HG03196 (cell line): ENCODE data around the gene CA4.
"Not testable (repeated sequence)": the region's sequence is repeated elsewhere in the genome, so short reads cannot be mapped to it uniquely, and the experiment has no call there.

Experiments used
- ATAC-seq: cut with Tn5 transposase; IDR thresholded peaks from one replicate; pipeline ENCODE4 v1.9.1; 2021; ENCODE audit not compliant: unreplicated experiment

The CA4 gene

GRCh38 chr17:60149691-60150582 is at the start of gene CA4:
Gene CA4 (plus strand): TSS chr17:60149973. CDS start chr17:60150035, 62 bp downstream.
- no peak for ATAC-seq

- not testable (repeated sequence) for ATAC-seq
Observed at GRCh38 chr17:60100577-60100976, 49.2 kb upstream of the CA4 start.

GRCh38 chr17:60102015-60102631 is 47.6 kb upstream of the CA4 start:
- not testable (repeated sequence) for ATAC-seq

DNA sequence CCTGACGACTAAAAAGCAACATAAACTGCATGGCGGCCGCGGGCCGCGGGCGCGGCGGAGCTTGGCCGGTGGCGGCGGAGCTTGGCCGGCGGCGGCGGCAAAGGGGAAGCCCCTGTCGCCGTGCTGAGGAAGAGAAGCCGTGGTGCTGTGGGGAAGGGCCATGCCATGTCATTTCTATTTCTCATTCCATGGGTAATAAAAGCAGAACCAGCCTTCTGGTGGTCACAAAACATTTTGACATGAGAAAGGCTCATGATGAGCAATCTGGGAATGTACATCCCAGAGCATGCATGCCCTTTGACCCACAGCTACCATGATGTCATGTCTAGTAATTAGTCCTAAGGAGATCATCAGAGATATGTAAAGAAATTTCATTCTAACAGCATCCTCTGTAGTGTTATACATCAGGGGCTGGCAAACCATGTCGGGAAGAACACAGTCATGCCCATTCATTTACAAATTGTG is 47.1 kb upstream of the CA4 start:
- ATAC-seq = no peak

DNA sequence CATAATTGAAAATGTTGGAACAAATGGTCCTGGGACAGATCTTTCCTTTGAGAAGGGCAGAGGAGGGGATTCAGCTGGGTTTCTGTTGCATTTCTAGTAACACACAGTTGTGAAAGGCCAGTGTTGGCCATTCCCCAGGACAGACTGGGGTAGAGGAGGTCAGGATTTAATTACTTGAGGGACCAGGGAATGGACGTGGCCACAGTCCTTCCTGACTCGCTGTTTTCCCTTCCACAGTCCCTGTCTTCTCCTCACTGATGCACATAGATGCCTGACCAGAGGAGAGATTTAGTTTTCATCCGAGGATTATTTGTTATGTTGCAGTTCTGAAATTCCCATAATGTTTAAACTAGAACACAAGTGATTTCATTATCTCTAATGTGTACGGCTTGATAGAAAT is 45.8 kb upstream of the CA4 start:
- ATAC-seq = no peak

- no peak for ATAC-seq
Observed at GRCh38 chr17:60106340-60107059, 43.3 kb upstream of the CA4 start.

- ATAC-seq = no peak
Observed at GRCh38 chr17:60107526-60108257, 42.1 kb upstream of the CA4 start.

- not testable (repeated sequence) for ATAC-seq
Observed at GRCh38 chr17:60108309-60108708, 41.5 kb upstream of the CA4 start.

- ATAC-seq = no peak
Observed at GRCh38 chr17:60108712-60109111, 41.1 kb upstream of the CA4 start.

DNA sequence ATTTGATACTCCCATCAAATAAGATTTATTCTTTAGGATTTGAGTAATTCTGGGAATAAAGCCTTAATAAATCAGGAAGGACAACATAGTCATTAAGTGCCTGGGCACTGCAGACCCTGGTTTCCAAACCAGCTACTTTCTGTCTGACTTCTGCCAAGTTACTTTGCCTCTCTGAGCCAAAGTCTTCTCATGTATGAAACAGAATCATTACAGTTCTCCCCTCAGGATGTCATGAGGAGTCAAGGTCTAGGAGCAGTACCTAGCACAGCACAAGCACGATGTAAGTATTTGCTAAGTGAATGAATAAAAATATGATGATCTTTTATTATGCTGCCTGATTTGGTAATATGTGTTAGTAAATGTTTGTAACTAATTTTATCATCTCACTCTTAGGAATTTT is 40.6 kb upstream of the CA4 start:
- no peak for ATAC-seq

- ATAC-seq = no peak
Observed at GRCh38 chr17:60110586-60110985, 39.2 kb upstream of the CA4 start.

GRCh38 chr17:60111661-60112060 is 38.1 kb upstream of the CA4 start:
- not testable (repeated sequence) for ATAC-seq

DNA sequence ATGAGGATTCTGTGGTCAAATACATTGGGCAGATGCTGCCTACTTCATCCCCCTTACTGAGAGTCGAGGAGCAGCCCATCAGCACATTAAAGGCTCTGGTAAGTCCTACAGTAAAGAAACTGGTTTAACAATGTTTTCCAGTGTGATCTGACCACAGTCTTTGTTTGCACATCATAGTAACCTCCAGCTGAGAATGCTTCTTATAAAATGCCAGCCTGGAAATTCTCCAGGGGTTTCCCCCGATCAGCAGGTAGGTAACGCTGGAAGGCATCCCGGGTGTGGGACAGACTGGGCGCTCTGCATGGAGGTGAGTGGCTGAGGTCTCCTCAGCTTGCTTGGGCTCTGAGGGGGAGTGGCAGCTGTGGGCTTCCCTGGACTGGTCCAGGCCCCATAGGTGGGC is 34.4 kb upstream of the CA4 start:
- not testable (repeated sequence) for ATAC-seq

- ATAC-seq = not testable (repeated sequence)
Observed at GRCh38 chr17:60116196-60116595, 33.6 kb upstream of the CA4 start.

DNA sequence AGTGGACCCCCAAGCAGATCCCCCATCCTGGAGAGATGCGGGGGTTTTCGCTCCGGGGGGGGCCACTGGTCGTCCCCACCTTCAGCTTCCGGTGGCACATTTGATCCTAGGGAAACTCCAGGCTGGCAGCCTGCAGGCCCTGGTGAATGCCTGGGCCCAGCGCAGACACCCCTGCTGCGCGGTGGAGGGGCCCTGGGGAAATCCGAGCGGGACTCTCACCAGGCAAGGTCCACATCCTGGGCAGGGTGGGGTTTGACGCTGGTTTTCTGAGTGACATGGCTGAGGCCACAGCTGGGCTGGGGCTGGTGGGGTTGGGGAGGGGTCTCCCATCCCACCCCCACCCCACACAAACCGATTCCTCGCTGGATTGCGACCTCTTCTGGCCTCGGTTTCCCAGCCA is 30.6 kb upstream of the CA4 start:
- ATAC-seq = not testable (repeated sequence)

DNA sequence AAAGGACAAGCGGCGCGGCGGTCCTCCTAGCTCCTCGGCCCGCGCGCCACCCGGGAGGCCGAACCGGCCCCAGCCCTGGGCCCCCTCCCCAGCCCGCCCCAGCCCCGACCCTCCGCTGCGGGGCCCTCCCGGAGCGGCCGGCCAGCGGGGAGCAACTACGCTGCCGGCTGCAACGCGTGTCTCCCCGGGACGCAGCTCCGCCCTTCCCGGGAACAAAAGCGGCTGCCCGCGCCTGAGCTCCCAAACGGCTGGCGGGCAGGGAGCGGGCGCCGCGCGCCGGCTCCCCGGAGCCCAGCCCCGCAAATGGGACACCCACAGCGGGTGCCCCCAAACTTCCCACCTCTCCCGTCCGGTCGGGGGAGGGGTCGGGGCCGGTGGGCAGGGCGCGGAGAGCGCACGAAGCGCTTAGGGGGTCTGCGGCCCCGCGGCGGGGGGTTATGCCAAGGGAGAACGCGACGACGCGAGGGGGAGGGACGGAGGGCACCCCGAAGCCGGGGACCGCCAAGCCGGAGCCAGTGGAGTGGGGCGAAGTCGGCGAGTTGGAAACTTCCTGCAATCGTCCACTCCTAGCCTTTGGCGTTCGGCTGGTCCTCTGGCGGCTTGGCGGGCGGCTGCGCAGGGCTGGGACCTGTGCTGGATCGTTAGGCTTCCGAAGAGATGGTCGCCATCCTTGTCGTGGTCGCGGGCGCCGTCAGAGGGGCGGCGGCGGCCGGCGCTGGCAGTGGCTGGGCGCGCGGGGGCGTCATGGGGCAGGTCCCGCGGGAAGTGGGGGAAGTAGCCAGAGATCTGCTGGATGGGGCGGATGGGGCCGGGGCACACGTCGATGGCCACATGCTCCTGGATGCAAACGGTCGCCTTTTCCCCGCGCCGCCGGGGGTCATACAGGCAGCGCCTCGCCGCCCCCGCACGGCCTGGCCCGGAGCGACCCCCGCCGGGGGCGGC is 29.7 kb upstream of the CA4 start:
- not testable (repeated sequence) for ATAC-seq

- no peak for ATAC-seq
Observed at GRCh38 chr17:60127068-60128064, 22.4 kb upstream of the CA4 start.

DNA sequence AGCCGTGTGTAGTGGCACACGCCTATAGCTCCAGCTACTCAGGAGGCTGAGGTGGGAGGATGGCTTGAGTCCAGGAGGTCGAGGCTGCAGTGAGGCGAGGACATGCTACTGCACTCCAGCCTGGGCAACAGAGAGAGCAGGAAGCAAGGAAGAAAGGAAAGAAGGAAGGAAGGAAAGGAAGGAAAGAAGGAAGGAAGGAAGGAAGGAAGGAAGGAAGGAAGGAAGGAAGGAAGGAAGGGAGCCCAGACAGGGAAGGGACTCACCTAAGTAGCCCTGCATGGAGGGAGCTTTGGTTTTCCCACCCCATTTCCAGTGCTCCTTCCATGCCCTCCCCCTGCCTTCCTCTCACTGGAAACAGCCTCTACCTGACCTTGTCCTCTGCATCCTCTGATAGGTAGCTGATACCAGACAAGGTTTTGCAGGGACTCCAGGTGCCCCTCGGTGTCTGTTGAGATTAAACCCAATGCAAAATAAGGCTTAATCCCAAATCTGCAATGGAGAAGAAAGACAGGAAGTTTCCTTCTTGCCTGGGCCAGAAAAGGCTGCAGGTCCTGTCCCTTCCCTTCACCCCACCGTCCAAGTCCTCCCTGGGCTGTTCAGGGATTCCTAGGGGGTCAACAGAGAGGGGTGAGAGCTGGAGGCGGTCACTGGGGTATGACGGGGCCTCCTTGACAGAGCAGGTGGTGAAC is 21.5 kb upstream of the CA4 start:
- ATAC-seq = no peak
